ENCODE measurements around the gene MEF2B. TPM values are rescaled to one million over a fixed set of nuclear protein-coding genes. Genes with fewer than 3 reads are reported as not detected.
A peak's percentile ranks its signal among the peaks of the same experiment; 100 is the strongest.

Gene MEF2B
- total RNA-seq, 1 experiment from 2014 or later: 2.3 TPM

DNA sequence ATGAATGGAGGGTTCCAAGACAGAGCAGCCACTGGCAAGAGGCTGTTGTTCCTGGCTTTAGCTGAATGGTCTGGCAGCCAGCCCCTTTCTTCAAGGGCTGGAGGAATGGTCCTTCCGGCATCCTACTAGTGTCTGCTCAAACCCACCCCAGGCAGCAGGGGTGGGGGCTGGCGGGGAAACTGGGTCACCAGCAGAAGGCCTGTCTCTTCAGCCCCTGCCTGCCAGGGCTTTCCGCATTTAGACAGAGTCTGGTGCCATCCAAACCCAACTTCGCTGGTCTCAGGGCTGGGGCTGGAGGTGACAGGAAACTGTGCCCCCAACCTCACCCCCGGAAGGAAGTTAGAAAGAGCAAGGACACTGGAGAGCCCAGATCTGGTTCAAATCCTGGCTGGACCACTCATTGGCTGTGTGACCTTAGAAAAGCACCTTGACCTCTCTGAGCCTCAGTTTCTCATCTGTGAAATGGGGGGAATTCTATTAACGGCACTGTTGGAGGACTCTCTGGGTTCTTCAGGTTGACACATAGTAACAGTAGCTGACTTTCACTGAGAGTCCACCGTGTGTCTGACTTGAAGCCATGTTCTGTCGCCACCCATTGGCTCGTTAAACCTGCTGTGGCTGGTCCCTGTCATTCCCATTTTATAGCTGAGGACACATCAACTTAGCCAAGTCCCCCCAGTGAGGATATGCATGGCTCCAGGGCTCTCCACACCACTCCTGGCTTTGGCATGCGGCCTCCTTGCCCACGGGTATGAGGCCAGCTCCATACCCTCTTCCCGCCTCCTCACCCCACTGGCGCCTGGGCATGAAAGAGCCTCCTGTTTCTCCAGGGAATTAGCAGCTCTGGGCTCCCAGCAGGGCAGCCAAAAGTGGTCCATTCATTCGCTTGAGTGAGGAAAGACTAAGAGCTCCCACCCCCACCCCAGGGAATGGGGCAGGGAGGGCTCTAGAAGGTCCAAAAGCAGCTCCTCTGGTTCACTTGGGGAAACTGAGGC lies 35.6 kb upstream of the MEF2B start:
- BruUV-seq (replicated peaks): no TSS peak
- H3K27me3 Mint-ChIP-seq (ENCODE audit: unreplicated experiment): peaks cover 35% of the 10 kb centered on the region
- CTCF ChIA-PET: no interaction called here
- TF ChIP-seq, protein P1, sequence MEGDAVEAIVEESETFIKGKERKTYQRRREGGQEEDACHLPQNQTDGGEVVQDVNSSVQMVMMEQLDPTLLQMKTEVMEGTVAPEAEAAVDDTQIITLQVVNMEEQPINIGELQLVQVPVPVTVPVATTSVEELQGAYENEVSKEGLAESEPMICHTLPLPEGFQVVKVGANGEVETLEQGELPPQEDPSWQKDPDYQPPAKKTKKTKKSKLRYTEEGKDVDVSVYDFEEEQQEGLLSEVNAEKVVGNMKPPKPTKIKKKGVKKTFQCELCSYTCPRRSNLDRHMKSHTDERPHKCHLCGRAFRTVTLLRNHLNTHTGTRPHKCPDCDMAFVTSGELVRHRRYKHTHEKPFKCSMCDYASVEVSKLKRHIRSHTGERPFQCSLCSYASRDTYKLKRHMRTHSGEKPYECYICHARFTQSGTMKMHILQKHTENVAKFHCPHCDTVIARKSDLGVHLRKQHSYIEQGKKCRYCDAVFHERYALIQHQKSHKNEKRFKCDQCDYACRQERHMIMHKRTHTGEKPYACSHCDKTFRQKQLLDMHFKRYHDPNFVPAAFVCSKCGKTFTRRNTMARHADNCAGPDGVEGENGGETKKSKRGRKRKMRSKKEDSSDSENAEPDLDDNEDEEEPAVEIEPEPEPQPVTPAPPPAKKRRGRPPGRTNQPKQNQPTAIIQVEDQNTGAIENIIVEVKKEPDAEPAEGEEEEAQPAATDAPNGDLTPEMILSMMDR (IDR thresholded peaks at IDR 0.05; ENCODE audit: unreplicated experiment): no peak
- no peak overlapping the region for H3K4me3 Mint-ChIP-seq (ENCODE audit: low read depth, unreplicated experiment)
- no peaks in the 10 kb centered on the region for H3K4me1 Mint-ChIP-seq (ENCODE audit: low read depth, unreplicated experiment)
- no peak for DNase-seq
- no peaks in the 10 kb centered on the region for H3K9me3 Mint-ChIP-seq (ENCODE audit: low read depth, unreplicated experiment)
- peaks cover 18% of the 10 kb centered on the region for H3K36me3 Mint-ChIP-seq (ENCODE audit: insufficient read depth, unreplicated experiment)
- intact Hi-C loops (cut with micrococcal nuclease; ENCODE audit: unreplicated experiment): no loop called here
- no peak overlapping the region for H3K27ac Mint-ChIP-seq (ENCODE audit: unreplicated experiment)

DNA sequence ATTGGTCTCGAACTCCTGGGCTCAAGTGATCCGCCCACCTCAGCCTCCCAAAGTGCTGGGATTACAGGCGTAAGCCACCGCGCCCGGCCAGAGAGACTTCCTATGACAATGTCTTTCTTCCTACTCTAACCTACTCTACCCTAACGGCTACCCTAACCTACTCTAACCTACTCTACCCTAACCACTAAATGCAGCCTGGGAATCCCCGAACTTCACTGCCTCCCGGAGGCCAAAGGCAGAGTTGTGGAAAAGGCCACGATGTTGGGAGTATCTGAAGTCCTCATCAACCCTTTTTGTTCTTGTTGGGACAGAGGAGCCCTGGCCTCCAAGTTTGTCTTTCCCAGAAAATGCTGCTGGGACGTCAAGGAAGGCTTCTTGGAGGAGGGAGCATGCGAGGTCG lies 34.1 kb upstream of the MEF2B start:
- BruUV-seq (replicated peaks): no TSS peak
- TF ChIP-seq, protein P1 (IDR thresholded peaks at IDR 0.05; ENCODE audit: unreplicated experiment): no peak
- CTCF ChIA-PET: no interaction called here
- Mint-ChIP-seq H3K9me3 (ENCODE audit: low read depth, unreplicated experiment) (no peaks in the 10 kb centered on the region), H3K4me1 (ENCODE audit: low read depth, unreplicated experiment) (no peaks in the 10 kb centered on the region), H3K4me3 (ENCODE audit: low read depth, unreplicated experiment) (peak overlapping the region; percentile 37), H3K36me3 (ENCODE audit: insufficient read depth, unreplicated experiment) (peaks cover 23% of the 10 kb centered on the region), H3K27me3 (ENCODE audit: unreplicated experiment) (peaks cover 22% of the 10 kb centered on the region), H3K27ac (ENCODE audit: unreplicated experiment) (no peak overlapping the region)
- no peak for DNase-seq
- intact Hi-C loops (cut with micrococcal nuclease; ENCODE audit: unreplicated experiment): no loop called here

DNA sequence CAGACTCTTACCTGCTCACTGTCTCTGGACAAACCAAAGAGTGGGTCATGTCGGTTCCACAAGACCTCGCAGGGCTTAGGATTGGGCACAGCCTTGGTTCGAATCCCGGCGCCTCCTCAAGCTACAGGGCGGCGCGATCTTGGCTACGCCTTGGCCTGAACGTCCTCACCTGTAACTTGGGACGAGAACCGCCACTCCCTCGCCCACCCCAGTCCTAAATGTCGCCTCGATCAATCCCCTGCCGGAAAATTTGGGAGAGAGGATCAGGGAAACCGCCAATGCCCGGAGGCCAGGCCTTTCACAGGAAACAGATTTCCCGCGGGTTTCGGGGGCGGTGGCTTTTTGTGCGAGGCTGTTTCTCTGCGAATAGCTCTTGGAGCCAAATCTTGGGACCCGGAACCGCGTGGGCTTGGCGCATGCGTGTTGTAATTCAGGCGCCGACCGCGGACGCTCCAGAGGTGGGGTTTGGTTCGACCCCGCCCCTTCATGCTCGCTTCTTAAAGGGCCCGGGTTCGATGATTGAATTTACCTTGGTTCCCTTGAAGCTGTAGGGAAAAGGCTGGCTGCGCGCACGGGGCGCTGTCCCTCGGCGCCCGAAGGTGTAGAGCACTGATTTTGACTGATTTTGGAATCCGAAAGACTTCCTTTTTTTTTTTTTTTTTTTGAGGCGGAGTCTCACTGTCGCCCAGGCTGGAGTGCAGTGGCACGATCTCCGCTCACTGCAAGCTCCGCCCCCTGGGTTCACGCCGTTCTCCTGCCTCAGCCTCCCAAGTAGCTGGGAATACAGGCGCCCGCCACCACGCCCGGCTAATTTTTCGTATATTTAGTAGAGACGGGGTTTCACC lies 33.2 kb upstream of the MEF2B start, which contains the start of gene NR2C2AP:
TSS of gene NR2C2AP (minus strand) at position 403 of the 845 bp plus-strand sequence. CDS start at position 49, 354 bp downstream.
- DNase-seq: peak; percentile 84
- peak within 1 kb of the TSS; percentile 47 for H3K27ac Mint-ChIP-seq (ENCODE audit: unreplicated experiment)
- CTCF ChIA-PET: interaction anchor here (0.6 to 1.3 kb wide), 5 partner anchors 10 to 203 kb away, joined by 3 to 10 read pairs (median 3); partner anchors contain the start of gene MEF2B
- BruUV-seq (replicated peaks): no TSS peak
- TF ChIP-seq, protein P1 (IDR thresholded peaks at IDR 0.05; ENCODE audit: unreplicated experiment): no peak
- no peaks in the 10 kb centered on the region for H3K9me3 Mint-ChIP-seq (ENCODE audit: low read depth, unreplicated experiment)
- peaks cover 29% of the 10 kb centered on the region for H3K36me3 Mint-ChIP-seq (ENCODE audit: insufficient read depth, unreplicated experiment)
- intact Hi-C loops (cut with micrococcal nuclease; ENCODE audit: unreplicated experiment): loop anchor here (1.0 kb wide), 1 partner anchor 11 kb away; the partner anchor contains the start of genes BORCS8 and RFXANK
- H3K4me3 Mint-ChIP-seq (ENCODE audit: low read depth, unreplicated experiment): peak within 1 kb of the TSS; percentile 82
- H3K27me3 Mint-ChIP-seq (ENCODE audit: unreplicated experiment): peaks cover 22% of the 10 kb centered on the region
- no peaks in the 10 kb centered on the region for H3K4me1 Mint-ChIP-seq (ENCODE audit: low read depth, unreplicated experiment)

DNA sequence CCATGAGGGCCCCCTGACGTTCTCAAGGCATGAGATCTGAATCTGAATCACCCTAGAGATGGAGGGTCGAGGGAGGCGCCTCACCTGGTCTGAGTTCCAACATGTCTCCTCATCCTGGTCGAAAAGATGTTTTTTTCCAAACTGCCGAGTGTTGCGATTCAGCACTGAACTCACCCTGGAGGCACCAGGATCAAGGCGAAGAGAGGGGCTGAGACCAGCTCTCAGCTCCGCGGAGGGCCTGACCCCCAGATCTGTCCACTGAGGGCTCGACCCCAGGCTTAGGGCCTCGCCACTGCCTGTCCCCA lies 32.6 kb upstream of the MEF2B start:
- Mint-ChIP-seq H3K27me3 (ENCODE audit: unreplicated experiment) (peaks cover 17% of the 10 kb centered on the region), H3K4me1 (ENCODE audit: low read depth, unreplicated experiment) (no peaks in the 10 kb centered on the region), H3K36me3 (ENCODE audit: insufficient read depth, unreplicated experiment) (peaks cover 32% of the 10 kb centered on the region), H3K4me3 (ENCODE audit: low read depth, unreplicated experiment) (peak overlapping the region; percentile 82), H3K9me3 (ENCODE audit: low read depth, unreplicated experiment) (no peaks in the 10 kb centered on the region), H3K27ac (ENCODE audit: unreplicated experiment) (peak overlapping the region; percentile 47)
- no peak for DNase-seq
- intact Hi-C loops (cut with micrococcal nuclease; ENCODE audit: unreplicated experiment): loop anchor here (1.0 kb wide), 1 partner anchor 10 kb away; the partner anchor contains the start of genes BORCS8 and RFXANK
- TF ChIP-seq, protein P1 (IDR thresholded peaks at IDR 0.05; ENCODE audit: unreplicated experiment): no peak
- TSS peak; percentile 92 for BruUV-seq (replicated peaks)
- CTCF ChIA-PET: interaction anchor here (0.6 to 1.3 kb wide), 3 partner anchors 22 to 204 kb away, joined by 3 to 10 read pairs (median 3); partner anchors contain the start of gene MEF2B

Measured in Calu3 (cell line).